ENCODE measurements around the gene SSUH2. TPM values are rescaled to one million over a fixed set of nuclear protein-coding genes. Genes with fewer than 3 reads are reported as not detected.
A peak's percentile ranks its signal among the peaks of the same experiment; 100 is the strongest.

The SSUH2 gene
- total RNA-seq, 4 donors from 2014 or later = 0.13 to 0.19 TPM; not detected in 2

DNA sequence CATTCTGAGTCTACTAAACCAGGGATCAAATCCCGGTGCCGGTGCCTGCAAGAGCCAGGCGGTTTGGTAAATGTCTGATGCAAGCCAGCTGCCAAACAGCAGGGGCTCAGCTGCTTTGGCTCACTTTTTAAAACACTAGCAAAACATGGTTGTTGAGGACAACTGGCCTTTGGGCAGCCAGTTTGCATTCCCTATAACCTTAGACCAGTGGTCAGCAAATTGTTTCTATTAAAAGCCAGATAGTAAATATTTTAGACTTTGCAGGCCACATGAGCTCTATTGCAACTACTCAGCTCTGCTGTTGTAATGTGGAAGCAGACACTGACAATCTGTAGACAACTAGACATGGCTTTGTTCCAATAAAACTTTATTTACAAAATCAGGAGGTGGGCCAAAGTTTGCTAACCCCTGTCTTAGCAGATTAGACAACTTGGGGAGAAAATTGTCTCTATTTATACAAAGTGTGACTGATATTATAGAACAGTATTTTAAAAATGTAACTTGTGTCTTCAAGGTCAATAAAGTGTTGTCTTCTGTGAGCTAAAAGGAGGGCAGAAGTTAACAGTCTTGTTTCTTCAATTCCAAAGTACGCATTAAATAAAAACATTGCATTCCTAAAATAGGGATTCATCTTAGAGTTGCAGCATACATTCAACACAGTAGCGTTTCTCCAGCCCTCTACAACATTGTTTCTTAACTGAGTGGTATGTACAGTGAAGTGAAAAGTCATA is 67.6 kb downstream of the SSUH2 start:
- Histone ChIP-seq H3K27me3 (no peaks in the 10 kb centered on the region), H3K9me3 (no peaks in the 10 kb centered on the region), H3K4me3 (no peak overlapping the region), H3K36me3 (peaks cover 0 to 6% (median 0%) of the 10 kb centered on the region in 3 donors), H3K4me1 (peaks cover 7 to 67% (median 23%) of the 10 kb centered on the region in 3 donors), H3K27ac (peak overlapping the region in 2 of 4 donors; percentile 45 to 75)
- intact Hi-C loops (cut with DNase I) = no loop called here
- TF ChIP-seq, protein P1, sequence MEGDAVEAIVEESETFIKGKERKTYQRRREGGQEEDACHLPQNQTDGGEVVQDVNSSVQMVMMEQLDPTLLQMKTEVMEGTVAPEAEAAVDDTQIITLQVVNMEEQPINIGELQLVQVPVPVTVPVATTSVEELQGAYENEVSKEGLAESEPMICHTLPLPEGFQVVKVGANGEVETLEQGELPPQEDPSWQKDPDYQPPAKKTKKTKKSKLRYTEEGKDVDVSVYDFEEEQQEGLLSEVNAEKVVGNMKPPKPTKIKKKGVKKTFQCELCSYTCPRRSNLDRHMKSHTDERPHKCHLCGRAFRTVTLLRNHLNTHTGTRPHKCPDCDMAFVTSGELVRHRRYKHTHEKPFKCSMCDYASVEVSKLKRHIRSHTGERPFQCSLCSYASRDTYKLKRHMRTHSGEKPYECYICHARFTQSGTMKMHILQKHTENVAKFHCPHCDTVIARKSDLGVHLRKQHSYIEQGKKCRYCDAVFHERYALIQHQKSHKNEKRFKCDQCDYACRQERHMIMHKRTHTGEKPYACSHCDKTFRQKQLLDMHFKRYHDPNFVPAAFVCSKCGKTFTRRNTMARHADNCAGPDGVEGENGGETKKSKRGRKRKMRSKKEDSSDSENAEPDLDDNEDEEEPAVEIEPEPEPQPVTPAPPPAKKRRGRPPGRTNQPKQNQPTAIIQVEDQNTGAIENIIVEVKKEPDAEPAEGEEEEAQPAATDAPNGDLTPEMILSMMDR (IDR thresholded peaks at IDR 0.05) = no peak
- TF ChIP-seq POLR2A (IDR thresholded peaks at IDR 0.05) = no peak
- WGBS, 2 donors = 73 to 76% methylated on average over 5 of the region's 5 CpGs
- no peak for DNase-seq

DNA sequence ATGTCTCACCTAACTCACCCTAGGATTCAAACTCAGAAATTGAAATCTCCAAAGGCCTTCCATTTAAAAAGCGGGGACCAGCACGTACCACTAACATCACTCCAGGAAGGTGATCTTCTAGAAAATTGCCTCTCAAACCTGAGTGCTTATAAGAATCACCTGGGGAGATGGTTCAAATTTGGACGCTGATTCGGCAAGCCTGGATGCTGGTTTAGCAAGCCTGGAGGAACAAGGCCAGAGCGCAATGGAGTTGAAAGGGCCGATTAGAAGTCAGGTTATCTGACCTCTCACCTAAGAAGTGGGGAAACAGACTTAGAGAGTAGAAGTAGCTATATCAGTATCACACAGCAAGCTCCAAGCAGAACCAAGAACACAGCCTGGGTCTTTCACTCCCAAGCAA is 68.2 kb downstream of the SSUH2 start:
- intact Hi-C loops (cut with DNase I) = no loop called here
- WGBS, 2 donors = 87 to 93% methylated on average over 6 of the region's 6 CpGs
- Histone ChIP-seq H3K27ac (peak overlapping the region in 3 of 4 donors; percentile 45 to 75 (median 75)), H3K4me1 (peaks cover 7 to 66% (median 23%) of the 10 kb centered on the region in 3 donors), H3K9me3 (no peaks in the 10 kb centered on the region), H3K36me3 (peaks cover 0 to 6% (median 0%) of the 10 kb centered on the region in 3 donors), H3K27me3 (no peaks in the 10 kb centered on the region), H3K4me3 (no peak overlapping the region)
- no peak for DNase-seq
- TF ChIP-seq POLR2A (IDR thresholded peaks at IDR 0.05) = no peak
- TF ChIP-seq, protein P1 (IDR thresholded peaks at IDR 0.05) = no peak

DNA sequence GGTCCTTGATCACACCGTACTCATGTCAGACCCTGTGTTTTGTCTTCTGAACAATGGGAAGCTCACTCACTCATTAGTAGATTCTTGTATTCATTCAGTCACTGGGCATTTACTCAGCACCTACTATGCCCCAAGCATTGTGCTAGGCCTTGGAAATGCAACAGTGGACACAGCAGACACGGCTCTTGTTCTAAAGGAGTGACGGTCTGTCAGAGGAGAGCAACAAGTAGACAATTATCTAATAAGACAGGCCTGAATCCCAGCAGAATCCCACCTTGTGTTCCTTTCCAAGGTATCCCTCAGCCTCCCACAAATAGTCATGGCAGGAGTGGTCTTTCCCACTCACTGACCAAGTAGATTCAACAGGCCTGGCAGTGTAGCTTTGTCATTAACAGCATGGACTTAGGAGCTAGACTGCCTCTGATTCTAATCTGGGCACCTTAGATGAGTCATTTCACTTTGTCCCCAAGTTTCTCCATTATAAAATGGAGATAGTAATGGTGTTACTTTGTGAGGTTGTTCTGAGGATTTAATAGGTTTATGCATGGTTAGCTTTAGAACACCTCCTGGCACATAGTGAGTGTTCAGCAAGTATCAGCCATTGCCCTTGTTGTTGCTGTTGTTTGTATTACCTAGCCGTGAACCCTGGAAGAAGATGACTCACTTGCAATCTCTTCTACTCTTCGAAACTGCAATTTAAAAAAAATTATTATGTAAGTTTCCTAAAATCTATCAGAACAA is 69.1 kb downstream of the SSUH2 start:
- Histone ChIP-seq H3K36me3 (peaks cover 0 to 11% (median 0%) of the 10 kb centered on the region in 3 donors), H3K27ac (peak overlapping the region; percentile 26 to 75 (median 58)), H3K9me3 (no peaks in the 10 kb centered on the region), H3K4me3 (no peak overlapping the region), H3K27me3 (no peaks in the 10 kb centered on the region), H3K4me1 (peaks cover 7 to 66% (median 23%) of the 10 kb centered on the region in 3 donors)
- TF ChIP-seq, protein P1 (IDR thresholded peaks at IDR 0.05) = no peak
- TF ChIP-seq POLR2A (IDR thresholded peaks at IDR 0.05) = no peak
- intact Hi-C loops (cut with DNase I) = no loop called here
- WGBS, 2 donors = 70 to 81% methylated on average over 5 of the region's 5 CpGs
- no peak for DNase-seq

DNA sequence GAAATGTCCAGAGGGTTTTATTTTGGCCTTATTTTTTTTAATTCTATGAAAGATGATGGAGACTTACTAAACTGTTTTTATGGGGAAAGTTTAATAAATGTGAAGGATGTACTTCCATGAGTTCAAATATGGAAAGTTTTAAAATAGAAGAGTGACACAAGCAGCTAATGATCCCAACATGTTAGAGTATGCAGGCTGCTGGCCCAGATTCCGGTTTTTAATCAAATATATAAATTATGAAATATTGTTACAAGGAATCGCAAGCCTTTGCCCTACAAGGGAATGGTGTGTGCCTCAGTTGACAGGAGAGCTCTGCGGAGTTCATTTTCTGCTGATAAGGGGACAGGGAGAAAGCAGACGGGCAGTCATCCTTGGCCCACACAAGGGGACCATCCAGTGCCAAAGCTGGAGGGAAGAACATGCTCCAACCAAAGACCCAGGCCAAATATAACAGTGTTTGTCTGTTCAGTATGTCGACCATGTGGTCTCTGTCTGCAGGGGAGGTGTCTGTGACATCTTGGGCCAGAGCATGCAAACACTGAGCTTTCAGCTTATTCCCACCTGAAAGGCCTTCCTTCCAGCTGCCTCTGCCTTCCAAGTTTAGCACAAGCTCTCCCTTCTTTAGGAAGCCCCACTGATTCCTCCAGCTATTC is 69.8 kb downstream of the SSUH2 start:
- H3K9me3 ChIP-seq = no peaks in the 10 kb centered on the region

More for the DNA sequence above, 69.8 kb downstream of the SSUH2 start:
- intact Hi-C loops (cut with DNase I) = no loop called here
- Histone ChIP-seq H3K4me1 (peaks cover 7 to 67% (median 23%) of the 10 kb centered on the region in 3 donors), H3K27me3 (no peaks in the 10 kb centered on the region), H3K36me3 (peaks cover 0 to 18% (median 0%) of the 10 kb centered on the region in 3 donors), H3K4me3 (no peak overlapping the region), H3K27ac (peak overlapping the region; percentile 26 to 75 (median 58))
- TF ChIP-seq, protein P1 (IDR thresholded peaks at IDR 0.05) = no peak
- no peak for TF ChIP-seq POLR2A (IDR thresholded peaks at IDR 0.05)
- no peak for DNase-seq
- 58 to 86% methylated on average over 5 of the region's 5 CpGs for WGBS, 2 donors

Measured in esophagus squamous epithelium (tissue), 5 donors.